Activated T-cell treated with anti-CD3 and anti-CD28 coated beads for 24 hours (primary cell): ENCODE measurements around the gene TMEM94.
"Not testable (repeated sequence)": the region's sequence is repeated elsewhere in the genome, so short reads cannot be mapped to it uniquely, and the experiment has no call there.

Source experiments
- DNase-seq: peaks from one replicate; pipeline ENCODE4 v3.0.0-alpha.2; 2020; ENCODE audit warnings: low read depth

The TMEM94 gene

DNA sequence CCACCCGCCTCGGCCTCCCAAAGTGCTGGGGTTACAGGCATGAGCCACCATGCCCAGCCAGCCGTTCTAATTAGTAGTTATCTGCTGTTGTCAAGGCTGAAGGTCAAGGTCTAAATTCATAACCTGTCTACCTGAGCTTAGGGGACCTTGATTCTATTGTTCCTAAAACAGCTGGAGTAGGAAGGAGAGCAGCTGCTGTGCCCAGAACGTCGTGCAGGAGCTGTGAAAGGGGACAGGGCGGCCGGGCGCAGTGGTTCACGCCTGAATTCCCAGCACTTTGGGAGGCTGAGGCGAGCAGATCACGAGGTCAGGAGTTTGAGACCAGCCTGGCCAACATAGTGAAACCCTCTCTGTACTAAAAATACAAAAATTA lies 21.0 kb downstream of the TMEM94 start:
- not testable (repeated sequence) for DNase-seq

DNA sequence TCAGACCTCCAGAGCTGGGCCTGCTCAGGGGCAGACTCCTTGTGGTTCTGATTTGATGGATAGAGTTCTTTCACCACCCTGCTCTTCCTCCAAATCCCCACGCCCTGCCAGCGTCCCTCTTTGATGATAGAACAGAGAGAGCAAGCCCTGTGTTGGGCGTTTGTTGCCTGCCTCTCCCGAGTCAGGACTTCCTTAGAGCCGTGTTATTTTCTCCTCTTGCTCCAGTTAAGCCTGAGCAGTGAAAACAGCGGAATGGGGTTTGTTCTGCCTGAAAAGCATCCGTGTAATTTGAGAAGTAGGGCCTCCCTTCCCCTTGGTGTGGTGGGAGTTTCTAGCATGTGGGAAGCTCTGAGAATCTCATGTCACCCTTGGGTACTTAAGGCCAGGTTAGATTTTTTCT lies 22.1 kb downstream of the TMEM94 start:
- DNase-seq = no peak

DNA sequence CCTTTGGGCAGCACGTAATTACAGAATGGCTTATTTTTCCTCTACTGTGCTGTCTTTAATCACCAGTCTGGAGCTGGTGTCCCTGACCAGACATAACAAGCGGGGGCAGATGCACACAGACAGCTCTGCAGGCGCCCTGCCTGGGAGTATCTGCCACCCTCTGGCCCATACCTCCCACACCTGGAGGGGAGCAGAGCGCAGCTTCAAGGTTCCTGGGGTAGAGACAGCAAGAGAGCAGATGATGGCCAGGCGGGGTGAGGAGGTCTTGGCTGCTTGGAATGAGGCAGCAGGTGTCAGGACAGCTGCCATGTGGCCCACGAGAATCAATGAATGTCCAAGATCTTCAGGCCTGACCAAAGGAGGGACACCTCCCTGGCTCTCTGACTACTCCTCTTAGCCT lies 23.8 kb downstream of the TMEM94 start:
- DNase-seq = no peak

DNA sequence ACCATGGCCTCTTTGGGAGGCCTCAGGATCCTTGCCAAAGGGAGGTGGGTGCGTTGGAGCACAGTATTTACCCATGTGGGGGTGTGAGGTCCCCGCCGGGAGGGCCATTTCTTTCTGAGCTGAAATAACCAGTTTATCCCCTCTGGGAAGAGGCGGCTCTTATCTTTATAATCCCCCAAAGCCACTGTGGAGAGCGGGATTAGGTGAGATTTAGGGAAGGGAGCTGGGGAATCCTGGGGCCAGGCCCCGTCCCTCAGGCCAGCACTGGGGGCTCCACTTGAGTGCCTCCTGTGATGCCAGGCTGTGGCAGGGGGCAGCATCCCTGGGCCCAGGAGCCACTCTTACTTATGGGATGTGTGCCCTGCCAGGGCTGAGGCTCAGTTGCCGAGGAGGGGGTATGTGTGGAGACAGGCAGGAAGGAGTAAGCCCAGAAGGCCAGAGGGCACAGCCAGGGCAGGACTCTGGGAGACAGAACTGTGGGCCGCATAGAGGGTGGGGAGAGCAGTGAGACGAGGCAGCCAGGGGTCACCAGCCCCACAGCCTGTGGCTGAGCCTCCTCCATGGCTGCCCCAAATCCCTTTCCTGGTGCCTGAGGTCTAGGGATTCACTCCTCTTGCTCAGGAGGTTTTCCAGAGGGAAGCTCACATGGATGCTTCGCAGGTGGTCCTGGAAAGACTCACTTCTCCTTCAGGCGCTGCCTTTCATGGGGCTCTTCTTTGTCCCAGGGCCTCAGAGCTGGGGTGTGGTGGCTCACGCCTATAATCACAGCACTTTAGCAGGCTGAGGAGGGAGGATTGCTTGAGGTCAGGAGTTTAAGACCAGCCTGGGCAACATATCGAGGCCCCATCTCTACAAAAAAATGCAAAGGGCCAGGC lies 25.0 kb downstream of the TMEM94 start:
- no peak for DNase-seq

DNA sequence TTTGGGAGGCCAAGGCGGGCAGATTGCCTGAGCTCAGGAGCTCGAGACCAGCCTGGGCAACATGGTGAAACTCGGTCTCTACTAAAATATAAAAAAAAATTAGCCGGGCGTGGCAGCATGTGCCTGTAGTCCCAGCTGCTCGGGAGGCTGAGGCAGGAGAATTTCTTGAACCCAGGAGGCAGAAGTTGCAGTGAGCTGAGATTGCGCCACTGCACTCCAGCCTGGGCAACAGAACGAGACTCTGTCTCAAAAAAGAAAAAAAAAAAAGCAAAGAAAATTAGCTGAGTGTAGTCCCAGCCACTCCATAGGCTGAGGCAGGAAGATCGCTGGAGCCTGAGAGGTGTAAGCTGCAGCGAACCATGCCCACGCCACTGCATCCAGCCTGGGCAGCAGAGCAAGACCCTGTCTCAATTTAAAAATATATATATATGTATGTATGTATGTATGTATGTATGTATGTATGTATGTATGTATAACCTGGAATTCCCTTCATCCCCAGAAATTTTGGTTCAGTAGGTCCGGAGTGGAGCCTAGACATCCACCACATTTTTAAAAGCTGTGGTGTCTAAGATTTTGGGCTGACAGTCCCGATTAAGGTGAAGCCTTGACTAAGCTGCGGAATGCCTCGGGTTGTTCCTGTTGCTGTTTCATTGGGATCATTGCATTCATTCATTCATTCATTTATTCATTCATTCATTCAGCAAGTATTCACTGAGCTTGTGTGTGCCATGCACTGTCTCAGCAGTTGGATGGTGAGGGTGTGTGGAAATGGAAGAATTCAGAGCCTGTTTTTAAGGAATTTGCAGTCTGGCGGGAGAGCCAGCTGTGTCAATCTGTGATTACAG lies 25.9 kb downstream of the TMEM94 start:
- no peak for DNase-seq

DNA sequence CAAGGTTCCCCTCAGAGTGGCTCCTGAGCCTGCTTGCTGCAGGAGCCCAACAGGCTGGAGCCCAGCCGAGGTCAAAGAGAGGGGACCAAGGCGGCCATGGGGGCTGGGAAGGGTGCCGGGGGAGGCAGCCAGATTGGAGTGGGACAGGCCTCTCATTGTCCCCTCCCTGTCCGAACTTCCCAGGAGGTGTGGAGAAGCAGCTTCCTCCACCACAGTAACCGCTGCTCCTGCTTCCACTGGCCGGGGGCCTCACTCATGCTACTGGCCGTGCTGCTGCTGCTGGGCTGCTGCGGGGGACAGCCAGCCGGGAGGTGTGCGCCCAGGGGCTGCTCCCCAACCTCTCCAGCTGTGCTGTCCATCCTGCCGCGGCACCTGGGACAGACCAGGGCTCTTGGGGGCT lies 29.3 kb downstream of the TMEM94 start:
- no peak for DNase-seq

DNA sequence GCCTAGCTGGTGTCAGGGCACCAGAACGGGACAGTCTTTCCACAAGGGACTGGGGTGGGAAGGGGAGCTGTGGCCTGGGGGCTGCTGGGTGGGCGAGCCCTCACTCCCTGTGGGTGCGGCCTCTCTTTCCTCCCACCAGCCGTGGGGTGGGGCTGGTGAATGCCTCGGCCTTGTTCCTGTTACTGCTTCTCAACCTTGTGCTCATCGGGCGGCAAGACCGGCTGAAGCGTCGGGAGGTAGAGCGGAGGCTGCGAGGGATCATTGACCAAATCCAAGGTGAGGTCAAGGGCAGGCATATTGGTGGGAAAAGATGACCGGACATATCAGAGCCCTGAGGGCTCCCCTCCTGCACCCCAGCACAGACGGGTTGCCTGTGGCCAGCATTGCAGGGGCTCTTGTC lies 29.7 kb downstream of the TMEM94 start:
- DNase-seq = no peak

DNA sequence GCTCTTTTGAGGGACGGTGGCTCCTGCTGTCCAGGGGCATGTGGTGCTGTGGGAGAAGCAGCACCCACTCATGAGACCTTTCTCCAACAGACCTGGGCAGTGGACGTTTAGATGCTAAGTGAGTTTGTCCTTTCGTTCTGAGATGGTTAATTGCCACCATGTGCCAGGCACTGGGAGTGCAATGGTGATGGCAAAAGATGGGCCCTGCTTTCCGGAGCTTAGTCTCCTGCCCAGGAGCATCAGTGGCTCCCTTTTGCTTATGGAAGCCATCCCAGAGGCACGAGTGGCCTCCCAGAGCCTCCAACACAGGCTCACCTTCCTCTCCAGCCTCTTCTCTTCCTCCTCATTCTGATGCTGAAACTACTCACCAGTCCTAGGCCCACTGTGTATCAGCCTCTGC lies 30.5 kb downstream of the TMEM94 start:
- no peak for DNase-seq

DNA sequence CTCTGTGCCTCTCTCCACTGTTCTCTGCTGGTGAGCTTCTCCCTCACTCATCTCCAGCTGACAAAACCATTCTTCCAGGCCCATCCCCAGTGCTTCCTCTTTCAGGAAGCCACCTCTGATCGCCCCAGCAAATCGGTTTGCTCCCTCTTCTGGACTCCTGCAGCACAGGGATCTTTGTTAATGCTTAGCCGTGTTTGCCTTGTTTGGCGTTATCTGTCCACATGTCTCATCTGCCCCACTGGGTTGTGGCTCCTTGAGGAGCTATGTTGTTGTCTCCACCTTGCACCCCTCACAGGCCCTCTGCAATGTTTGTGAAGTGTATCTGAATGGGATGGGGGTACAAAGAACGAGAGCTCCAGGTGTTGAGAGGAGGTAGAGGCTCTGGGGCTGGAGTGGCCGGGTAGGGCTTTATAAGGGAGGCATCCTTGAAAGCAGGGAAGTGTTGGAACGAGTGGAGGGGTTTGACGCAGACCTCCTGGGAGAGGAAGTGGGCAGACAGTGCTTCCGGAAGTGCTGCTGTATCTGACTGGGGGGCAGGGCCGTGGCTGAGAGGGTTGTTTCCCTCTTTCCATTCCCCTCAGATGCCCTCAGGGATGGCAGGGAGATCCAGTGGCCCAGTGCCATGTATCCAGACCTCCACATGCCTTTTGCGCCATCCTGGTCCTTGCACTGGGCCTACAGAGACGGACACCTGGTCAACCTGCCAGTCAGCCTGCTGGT lies 31.1 kb downstream of the TMEM94 start:
- DNase-seq = peak; percentile 28

DNA sequence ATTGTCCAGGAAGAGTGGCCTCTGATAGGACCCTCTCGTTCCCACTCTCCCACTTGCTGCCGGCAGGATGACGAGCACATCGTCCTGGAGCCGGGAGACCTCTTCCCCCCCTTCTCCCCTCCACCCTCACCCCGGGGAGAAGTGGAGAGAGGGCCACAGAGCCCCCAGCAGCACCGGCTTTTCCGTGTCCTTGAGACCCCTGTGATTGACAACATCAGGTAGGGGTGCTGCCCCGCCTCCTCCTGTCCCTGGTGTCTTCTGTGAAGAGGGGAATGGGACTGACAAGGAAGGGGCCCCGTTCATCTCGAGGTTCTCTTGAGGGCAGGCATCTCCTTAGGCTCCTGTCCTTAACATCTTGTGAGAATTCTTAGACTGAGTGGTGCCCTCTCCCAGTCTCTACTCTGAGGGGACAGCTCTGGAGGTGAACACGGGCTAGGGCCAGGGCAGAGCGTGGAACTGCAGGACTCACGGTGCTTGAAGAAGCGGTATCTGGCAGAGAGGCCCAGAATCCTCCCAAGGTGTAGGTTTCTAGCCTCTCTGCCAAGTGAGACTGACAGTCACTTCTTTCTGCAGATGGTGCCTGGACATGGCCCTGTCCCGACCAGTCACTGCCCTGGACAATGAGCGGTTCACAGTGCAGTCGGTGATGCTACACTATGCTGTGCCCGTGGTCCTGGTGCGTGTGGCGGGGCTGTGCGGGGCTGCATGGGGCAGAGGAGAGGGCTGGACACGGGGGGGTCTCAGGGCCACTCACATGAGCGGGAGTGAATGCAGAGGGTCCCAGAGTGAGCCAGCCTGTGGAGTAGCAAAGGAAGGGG lies 32.5 kb downstream of the TMEM94 start:
- no peak for DNase-seq

DNA sequence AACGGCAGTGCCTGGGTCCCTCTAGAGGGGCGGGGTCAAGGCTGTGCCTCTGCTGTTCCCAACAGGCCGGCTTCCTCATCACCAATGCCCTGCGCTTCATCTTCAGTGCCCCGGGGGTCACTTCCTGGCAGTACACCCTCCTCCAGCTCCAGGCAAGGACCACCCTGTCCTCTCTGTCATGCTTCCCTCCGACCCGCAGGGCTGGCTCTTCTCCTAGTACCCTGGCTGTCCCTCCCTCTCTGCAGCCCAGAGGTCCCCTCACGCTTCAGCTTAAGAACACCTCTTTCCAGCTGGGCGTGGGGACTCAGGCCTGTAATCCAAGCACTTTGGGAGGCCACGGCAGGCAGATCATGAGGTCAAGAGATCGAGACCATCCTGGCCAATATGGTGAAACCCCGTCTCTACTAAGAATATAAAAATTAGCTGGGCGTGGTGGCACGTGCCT lies 33.1 kb downstream of the TMEM94 start:
- no peak for DNase-seq

DNA sequence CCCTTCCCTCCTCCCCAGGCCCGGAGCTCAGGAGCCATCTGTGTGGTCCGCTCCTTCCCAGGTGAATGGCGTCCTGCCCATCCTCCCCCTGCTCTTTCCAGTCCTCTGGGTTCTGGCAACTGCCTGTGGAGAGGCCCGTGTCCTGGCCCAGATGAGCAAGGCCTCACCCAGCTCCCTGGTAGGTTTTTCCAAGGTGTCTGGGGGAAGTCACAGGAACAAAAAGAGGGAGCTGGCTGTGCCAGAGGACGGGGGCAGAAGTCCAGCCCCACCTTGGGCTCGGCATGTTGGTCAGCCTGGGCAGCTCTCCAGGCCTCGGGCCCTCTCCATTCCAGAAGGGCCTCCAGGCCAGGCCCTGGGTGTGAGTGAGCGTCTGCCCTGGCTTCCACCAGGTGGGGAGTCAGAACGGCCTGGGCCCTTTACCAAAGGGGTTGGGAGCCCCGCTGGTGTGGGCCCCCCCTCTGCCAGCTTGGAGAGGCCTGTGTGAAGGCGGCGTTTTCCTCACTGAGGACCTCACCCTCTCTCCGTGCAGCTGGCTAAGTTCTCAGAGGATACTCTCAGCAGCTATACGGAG lies 33.8 kb downstream of the TMEM94 start:
- DNase-seq = no peak

DNA sequence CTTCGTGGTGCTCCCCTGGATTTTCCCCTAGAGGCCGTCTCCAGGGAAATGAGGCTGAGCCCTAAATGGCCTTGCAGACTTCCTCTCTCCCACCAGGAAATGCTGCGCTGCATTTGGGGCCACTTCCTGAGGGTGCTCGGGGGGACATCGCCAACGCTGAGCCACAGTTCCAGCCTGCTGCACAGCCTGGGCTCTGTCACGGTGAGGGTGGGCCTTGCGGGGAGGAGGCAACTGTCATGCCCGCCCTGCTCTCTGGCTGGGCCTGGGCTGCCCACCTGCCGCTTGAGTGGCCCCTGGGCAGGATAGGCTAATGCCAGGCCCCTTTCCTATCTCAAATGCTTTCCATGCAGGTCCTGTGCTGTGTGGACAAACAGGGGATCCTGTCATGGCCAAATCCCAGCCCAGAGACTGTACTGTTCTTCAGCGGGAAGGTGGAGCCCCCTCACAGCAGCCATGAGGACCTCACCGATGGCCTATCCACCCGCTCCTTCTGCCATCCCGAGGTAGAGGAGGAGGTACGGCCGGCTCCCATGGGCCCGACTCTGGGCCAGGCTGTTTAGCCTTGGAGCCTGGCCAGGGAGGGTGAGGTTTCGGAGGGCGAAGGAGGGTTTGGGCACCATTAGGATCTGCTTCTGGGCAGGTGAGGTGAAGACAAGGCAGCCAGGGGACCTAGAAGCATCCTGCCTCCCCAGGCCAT lies 34.7 kb downstream of the TMEM94 start:
- DNase-seq = no peak

DNA sequence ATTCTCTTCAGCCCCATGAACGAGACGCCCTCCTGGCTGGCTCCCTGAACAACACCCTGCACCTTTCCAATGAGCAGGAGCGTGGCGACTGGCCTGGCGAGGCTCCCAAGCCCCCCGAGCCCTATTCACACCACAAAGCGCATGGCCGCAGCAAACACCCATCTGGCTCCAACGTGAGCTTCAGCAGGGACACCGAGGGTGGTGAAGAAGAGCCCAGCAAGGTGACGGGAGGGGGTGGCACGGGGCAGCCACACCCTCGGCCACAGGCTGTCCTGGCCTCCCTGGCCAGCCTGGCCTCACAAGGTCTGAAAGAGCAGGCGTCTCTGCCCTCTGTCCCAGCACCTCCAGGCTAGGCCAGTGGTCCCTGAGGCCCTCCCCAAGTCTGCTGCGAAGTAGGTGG lies 35.2 kb downstream of the TMEM94 start:
- no peak for DNase-seq

DNA sequence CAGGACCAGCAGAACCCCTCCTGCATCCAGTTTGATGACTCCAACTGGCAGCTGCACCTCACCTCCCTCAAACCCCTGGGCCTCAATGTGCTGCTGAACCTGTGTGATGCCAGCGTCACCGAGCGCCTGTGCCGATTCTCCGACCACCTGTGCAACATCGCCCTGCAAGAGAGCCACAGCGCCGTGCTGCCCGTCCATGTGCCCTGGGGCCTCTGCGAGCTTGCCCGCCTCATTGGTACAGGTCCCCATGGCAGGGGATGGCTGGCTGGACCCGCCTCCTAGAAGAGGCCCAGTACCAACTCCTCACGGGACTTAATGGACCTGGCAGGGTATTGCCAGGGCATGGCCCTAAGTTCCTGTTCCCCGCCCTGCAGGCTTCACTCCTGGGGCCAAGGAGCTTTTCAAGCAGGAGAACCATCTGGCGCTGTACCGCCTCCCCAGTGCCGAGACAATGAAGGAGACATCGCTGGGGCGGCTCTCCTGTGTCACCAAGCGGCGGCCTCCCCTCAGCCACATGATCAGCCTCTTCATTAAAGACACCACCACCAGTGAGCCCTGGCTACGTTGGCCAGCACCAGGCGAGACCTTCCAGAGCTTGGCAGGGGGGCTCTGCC lies 36.2 kb downstream of the TMEM94 start:
- DNase-seq = no peak

DNA sequence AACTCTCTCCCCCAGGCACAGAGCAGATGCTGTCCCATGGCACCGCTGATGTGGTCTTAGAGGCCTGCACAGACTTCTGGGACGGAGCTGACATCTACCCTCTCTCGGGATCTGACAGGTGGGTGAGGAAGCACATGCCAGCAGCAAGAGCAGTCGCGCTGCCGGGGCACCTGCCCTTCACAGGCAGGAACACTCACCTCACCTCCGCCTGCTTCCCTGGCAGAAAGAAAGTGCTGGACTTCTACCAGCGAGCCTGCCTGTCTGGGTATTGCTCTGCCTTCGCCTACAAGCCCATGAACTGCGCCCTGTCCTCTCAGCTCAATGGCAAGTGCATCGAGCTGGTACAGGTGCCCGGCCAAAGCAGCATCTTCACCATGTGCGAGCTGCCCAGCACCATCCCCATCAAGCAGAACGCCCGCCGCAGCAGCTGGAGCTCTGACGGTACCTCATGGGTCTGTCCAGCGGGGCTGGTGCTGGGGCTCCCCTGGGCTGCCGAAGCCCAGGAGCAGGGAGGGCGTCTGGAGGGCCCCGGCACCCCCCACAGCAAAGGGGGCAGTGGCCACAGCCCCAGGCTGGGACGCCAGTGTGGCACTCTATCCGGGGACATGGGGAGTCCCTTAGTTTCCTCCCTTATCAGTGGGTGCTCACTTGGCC lies 37.2 kb downstream of the TMEM94 start:
- DNase-seq = no peak

DNA sequence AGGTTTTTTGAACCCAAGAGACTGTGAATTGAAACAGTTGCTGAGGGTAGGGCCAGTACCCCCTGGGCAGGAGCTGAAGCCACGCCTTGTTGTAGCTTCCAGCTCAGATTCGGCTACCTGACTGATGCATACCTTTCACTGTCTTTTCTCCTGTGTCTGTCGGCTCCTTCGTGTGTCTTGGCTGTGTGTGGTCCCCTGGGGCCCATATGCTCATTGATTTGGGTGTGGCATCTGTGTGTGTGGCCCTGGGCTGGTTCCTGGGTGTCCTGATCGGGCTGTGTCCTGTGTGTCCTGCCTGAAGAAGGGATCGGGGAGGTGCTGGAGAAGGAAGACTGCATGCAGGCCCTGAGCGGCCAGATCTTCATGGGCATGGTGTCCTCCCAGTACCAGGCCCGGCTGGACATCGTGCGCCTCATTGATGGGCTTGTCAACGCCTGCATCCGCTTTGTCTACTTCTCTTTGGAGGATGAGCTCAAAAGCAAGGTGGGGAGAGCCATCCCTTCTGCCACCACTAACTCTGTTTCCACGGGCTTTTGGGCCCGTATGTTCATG lies 38.0 kb downstream of the TMEM94 start:
- no peak for DNase-seq

DNA sequence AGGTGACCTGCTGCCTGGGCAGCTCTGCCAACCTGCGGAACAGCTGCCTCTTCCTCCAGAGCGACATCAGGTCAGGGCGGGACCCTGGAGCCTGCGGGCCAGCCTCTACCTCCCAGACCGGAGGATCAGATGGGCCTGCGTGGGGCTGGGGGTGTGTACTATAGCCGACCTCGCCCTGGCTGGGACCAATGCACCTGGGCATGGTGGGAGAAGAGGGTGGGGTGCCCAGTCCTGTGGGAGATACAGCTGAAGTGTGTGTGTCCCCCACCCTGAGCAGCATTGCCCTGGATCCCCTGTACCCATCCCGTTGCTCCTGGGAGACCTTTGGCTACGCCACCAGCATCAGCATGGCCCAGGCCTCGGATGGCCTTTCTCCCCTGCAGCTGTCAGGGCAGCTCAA lies 39.6 kb downstream of the TMEM94 start:
- no peak for DNase-seq

DNA sequence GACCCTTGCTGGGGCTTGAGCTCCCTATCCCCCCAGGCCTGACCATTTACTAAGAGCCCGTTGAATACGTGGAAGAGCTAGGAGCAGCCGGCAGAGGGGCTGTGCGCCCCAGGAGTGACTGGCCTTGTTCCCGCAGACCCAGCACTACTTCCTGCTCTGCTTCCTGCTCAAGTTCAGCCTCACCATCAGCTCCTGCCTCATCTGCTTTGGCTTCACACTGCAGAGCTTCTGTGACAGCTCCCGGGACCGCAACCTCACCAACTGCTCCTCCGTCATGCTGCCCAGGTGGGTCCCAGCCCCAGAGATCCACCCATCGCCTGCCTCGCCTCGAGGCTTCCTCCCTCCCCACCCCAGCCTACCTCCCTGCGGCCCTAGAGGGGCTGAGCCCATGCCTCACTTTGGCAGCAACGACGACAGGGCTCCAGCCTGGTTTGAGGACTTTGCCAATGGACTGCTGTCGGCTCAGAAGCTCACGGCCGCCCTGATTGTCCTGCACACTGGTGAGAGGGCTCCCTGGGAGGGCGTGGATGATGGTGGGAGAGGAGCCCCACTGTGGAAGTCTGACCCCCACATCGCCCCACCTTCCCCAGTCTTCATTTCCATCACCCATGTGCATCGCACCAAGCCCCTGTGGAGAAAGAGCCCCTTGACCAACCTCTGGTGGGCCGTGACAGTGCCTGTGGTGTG lies 41.7 kb downstream of the TMEM94 start:
- DNase-seq = no peak
